ENCODE results near the gene BCDIN3D.
A peak's percentile ranks its signal among the peaks of the same experiment; 100 is the strongest.
"Not testable (repeated sequence)": the region's sequence is repeated elsewhere in the genome, so short reads cannot be mapped to it uniquely, and the experiment has no call there.

Gene BCDIN3D

DNA sequence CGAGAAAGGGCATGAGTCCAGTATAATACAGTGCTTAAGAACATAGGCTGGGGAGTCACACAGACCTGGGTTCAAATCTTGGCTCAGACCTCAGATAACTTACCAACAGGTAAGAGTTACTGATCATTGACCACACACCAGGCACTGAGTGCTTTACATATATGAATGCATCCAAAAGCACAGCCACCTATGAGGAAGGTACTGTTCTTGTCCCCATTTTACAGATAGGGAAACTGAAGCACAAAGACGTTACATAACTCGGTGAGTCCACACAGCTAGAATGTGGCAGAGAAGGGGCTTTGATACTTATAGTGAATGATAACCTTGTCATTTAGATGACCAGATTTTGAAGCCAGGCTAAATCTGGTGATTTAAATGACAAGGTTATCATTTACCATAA is 33.2 kb upstream of the BCDIN3D start:
- DNase-seq, result no peak

- no peak for DNase-seq
These were observed 32.3 kb upstream of the BCDIN3D start for GRCh38 chr12:49875115-49875720.

DNA sequence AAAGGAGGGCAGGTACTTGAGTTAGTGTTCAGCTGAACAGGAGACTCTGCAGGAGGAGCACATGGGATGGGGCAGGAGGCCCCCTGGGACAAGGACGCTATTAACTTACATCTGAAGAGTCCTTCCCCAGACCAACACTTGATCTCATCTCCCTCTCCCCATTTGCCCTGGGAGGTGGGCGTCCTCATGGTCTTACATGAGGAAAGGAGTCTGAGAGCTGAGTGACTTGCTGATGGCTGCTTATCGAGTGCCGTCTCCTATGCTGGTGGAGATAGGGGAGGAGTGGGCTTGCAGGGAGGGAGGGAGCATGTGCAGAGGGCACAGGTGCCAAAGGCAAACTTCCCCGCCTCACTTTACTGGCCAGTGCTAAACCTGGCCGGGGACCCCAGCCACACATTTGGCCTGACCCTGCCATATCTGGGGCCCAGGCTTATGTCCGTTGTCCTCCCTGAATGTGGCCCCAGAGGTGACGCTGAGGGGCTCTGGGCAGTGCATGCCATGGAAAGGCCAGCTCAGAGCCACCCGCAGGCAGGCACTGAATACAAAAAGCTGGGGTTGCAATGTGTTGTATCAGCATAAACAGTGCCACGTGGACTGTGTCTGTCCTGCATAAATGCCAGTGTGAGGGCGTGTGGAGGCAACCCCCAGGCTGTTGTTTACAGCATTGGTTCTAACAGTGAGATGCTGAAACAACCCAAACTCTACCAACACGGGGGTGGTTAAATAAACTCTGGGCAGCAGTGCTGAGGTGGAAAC is 31.4 kb upstream of the BCDIN3D start:
- DNase-seq, result no peak

- DNase-seq, result no peak
These were observed 30.5 kb upstream of the BCDIN3D start for GRCh38 chr12:49873361-49873934.

DNA sequence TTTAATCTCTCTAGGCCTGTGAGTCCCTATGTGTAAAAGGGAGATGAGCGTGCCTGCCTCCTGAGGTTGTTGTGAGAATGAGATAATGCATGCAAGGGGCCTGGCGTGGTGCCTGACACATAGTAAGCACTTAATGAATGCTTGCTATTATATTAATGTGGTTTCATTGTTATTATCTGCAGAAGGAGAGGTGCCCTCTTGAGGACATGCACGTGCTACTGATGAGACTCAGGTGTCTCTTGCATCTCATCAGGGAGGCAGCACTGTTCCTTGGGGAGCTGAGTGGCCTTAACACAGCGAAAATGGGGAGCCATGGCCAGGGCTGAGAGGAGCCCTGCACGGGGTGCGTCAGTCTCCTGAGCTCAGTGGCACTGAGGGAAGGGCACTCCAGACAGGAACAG is 29.9 kb upstream of the BCDIN3D start:
- DNase-seq, result no peak

DNA sequence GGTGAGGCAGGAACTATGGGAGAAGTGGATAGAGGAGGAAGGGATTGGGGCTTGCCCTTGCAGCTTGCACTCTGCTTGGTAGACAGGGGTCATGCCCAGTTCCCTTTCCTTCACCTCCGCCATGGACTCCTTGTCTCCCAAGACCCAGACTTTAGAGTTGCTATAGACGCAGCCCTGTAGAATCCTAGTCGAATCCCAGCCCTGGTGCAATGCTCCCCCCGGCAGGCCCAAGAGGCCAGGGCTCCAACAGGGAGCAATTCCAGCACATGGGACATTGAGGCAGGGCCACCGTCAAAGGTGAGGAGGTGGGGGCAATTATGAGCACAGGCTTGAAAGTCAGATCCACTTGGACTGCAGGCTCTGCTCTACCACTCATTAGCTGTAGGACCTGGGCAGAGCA is 29.5 kb upstream of the BCDIN3D start:
- DNase-seq, result no peak

DNA sequence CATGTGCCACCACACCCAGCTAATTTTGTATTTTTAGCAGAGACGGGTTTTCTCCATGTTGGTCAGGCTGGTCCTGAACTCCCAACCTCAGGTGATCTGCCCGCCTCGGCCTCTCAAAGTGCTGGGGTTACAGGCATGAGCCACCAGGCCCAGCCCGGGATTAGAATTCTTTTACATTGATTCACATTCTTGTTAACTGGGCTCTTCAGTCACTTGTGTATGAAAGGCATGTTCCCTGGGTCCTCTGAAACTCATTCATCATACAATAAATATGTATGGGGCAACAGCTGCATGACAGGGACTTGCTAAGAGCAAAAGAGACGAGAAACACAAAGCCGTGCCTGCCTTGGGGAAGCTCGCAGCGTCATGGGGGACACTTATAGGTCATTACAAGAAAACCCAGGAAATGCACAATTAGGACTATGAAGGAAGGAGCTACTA is 28.9 kb upstream of the BCDIN3D start:
- not testable (repeated sequence) for DNase-seq

DNA sequence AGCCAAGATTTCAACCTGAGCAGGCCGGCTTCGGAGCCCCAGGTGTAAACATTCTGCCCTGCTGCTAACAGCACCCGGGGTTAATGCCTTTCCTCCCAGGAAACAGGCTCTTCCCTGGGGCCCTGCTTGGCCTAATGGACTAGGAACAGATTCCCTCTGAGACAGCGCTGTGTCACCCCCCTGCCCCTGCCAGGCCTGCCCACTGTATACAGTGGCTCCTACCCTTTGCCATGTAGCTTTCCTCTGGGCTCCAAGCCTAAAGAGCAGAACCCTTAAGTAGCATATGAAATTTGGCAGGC is 28.3 kb upstream of the BCDIN3D start:
- DNase-seq, result no peak

DNA sequence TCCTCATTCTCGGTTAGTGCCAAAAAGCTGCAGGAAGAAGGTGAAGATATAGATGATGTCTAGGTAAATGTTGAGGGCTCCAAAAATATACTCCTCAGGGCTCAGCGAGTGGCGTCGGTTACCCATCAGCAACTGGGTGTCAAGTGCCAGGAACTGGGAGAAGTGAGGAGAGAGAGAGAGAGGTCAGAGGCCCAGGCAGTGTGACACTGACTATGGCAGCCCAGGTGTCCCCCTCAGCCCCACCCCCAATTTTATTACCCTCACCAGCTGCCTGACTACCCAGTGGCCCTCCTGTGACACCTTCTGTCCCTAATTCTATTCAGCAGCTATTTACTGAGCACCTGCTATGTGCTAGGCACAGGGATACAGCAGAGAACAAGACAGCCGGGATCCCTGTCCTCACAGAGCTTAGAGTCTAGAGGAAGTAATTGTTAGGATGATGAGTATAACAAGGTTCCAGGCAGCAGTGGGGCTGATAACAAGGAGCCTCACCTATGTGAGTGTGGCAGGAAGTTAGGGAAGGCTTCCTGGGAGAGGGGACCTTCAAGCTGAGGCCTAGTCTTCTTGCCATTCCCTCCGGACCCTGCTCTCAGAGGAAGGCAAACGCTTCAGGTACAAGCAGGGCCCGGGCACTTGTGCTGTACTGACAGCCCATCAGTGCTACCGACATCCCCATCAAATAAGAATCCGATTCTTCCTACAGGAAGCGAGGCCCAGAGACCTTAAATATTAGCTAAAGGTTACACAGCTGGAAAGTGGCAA is 27.8 kb upstream of the BCDIN3D start:
- DNase-seq, result no peak

- no peak for DNase-seq
These were observed 27.1 kb upstream of the BCDIN3D start for GRCh38 chr12:49869816-49870500.

GRCh38 chr12:49868952-49869815 is 26.3 kb upstream of the BCDIN3D start:
- no peak for DNase-seq

DNA sequence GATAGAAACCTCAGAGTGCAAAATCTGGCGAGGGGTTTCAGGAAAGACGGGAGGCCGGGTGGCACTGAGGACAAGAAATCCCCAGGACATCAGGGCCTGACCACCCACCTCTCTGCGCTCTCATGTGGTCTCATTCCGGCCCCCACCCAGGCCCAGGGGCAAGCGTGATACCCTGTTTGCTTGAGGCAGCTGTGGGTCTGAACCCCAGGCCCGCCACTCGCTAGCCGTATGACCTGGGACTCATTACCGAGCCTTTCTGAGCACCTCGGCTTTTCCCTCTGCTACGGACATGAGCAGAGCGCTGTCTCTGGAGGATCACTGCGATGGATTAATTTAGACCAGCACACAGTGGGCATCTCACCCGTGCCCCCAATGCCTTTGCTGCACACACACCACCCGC is 25.5 kb upstream of the BCDIN3D start:
- DNase-seq, result no peak

GRCh38 chr12:49867570-49868341 is 24.9 kb upstream of the BCDIN3D start:
- no peak for DNase-seq

DNA sequence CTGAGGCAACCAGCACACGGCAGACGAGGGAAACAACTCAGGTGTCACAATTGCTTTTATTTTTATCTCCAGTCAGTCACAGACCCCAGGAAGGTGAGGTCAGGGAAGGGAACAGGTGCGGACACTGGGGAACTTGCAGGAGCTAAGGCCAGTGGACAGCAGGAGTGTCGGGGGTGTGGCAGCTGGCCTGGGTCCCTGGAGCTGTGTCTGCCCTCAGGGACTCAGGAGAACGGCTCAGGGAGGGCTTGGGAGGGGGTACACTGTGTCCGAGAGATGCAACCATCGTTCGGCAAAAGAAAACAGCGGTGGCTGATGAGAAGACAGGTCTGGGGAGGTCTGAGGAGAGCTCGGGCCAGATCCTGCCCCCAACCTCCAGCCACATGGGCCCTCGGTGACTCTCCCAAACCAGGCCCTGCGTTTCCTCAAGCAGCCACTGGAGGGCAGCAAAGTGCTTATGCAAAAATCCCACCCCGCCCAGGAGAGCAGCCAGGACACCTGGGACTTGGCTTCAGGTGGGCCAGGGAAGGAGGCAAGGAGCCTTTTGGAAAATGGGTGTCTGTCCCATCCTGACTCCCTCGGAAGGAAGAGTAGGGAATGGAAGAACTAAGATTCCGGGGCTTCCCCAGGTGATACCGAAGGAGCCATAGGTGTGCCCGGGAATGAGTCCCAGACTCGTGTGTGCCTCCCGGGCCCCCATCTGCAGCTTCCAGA is 24.1 kb upstream of the BCDIN3D start:
- DNase-seq, result peak; percentile 72

- no peak for DNase-seq
These were observed 22.9 kb upstream of the BCDIN3D start for GRCh38 chr12:49865782-49866135.

DNA sequence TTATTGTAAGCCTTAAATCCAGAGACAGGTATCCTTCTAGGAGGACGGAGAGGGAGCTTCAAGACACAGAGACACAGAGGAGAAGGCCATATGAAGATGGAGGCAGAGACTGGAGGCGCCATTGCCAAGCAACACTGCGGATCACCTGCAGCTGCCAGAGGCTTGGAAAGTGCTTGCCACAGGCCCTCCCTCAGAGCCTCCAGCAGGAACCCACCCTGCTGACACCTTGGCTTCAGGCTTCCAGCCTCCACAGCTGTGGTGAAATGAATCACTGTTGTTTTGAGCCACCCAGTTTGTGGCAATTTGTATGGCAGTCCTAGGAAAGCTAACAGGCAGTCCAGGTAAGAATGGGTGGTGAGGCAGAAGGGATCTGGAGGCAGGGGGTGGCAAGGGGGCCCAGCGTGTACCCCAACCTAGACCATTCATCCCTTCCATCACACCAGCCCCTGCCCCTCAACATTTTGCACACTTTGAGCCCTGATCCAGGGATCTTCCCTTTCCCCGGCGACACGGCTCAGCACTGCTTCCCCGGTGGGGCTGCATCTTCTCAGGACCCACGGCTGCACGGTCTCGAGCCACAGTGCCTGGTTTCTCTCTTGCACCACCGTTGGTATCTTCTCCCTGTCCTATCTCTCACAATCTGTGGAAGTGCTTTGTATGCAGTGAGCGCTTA is 22.3 kb upstream of the BCDIN3D start:
- DNase-seq, result no peak

DNA sequence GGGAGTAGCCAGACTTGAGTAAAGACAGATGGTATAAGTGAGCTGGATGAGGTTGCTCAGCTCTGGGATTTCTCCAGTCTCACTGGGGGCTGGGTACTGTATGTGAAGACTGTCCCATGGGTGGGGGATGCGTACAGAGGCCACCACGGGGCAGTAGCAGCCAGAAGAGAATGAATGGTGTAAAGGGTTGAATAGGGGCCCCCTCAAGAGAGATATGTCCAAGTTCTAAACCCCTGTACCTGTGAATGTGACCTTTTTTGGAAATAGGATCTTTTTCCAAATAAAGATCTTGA is 21.8 kb upstream of the BCDIN3D start:
- DNase-seq, result no peak

DNA sequence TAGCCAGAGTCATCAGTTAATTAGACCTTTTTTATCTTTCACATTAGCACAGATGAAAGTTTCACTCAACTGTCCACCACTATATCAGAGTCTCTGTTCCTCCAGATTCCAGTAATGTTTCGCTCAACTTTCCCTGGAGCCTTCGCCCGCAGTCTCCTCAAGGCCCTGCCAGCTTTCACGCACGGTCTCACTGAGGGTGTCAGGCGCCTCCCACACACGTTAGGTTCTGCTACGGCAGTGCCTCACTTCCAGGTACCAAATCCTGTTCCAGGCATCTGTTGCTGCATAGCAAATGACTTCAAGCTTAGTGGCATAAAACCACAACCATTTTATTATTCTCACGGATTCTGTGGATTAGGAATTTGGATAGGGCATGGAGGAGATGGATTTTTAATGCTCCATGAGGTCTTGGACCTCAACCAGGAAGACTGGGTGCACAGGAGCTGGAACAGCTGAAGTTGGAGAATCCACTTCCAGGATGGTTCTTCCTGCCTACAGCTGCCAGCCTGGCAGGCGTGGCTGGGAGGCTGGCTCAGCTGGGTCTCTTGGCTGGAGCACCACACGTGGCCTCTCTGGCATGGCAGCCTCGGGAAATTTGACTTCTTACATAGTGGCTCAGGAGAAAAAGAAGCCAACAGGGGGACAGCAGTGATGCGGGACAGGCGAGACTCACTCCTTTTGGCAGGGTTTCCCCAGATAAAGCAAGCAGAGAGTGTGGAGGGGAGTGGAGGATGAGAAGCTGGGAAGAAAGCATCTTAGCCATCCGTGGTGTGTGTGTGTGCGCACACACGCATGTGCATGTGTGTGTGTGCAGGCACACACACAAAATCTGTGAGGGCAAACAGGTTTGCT is 21.3 kb upstream of the BCDIN3D start:
- DNase-seq, result no peak

- not testable (repeated sequence) for DNase-seq
These were observed 18.0 kb upstream of the BCDIN3D start for GRCh38 chr12:49860921-49861320.
